ENCODE results near the gene TFIP11. TPM values are rescaled to one million over a fixed set of nuclear protein-coding genes. Genes with fewer than 3 reads are reported as not detected.

The TFIP11 gene
- total RNA-seq, 1 donor from 2014 or later: 28.4 TPM

- ATAC-seq: no peak
- Histone ChIP-seq H3K27me3 (ENCODE audit: low read depth) (no peaks in the 10 kb centered on the region), H3K9me3 (no peaks in the 10 kb centered on the region), H3K4me3 (no peak overlapping the region), H3K36me3 (peaks cover 5% of the 10 kb centered on the region), H3K4me1 (peaks cover 12% of the 10 kb centered on the region), H3K27ac (peak overlapping the region; percentile 6)
- DNase-seq: no peak
- TF ChIP-seq CTCF (IDR thresholded peaks at IDR 0.05): no peak
- intact Hi-C loops (cut with DNase I): no loop called here
Observed at GRCh38 chr22:26517429-26517828, 5.2 kb upstream of the TFIP11 start.

- H3K4me1 ChIP-seq: peaks cover 15% of the 10 kb centered on the region
- ATAC-seq (no peak), DNase-seq (no peak)
- intact Hi-C loops (cut with DNase I): no loop called here
- no peaks in the 10 kb centered on the region for H3K9me3 ChIP-seq
- TF ChIP-seq CTCF (IDR thresholded peaks at IDR 0.05): no peak
- H3K27me3 ChIP-seq (ENCODE audit: low read depth): no peaks in the 10 kb centered on the region
- H3K4me3 ChIP-seq: no peak overlapping the region
- no peaks in the 10 kb centered on the region for H3K36me3 ChIP-seq
- H3K27ac ChIP-seq: no peak overlapping the region
Observed at GRCh38 chr22:26516503-26516902, 4.2 kb upstream of the TFIP11 start.

GRCh38 chr22:26515931-26516330 lies 3.7 kb upstream of the TFIP11 start:
- DNase-seq: no peak
- H3K4me3 ChIP-seq: no peak overlapping the region
- no peak for ATAC-seq
- no peaks in the 10 kb centered on the region for H3K9me3 ChIP-seq
- H3K27me3 ChIP-seq (ENCODE audit: low read depth): no peaks in the 10 kb centered on the region
- peaks cover 21% of the 10 kb centered on the region for H3K4me1 ChIP-seq
- TF ChIP-seq CTCF (IDR thresholded peaks at IDR 0.05): no peak
- intact Hi-C loops (cut with DNase I): no loop called here
- H3K36me3 ChIP-seq: no peaks in the 10 kb centered on the region
- H3K27ac ChIP-seq: no peak overlapping the region

- Histone ChIP-seq H3K36me3 (peaks cover 8% of the 10 kb centered on the region), H3K27me3 (ENCODE audit: low read depth) (no peaks in the 10 kb centered on the region), H3K4me3 (no peak overlapping the region), H3K9me3 (no peaks in the 10 kb centered on the region), H3K4me1 (peaks cover 24% of the 10 kb centered on the region), H3K27ac (no peak overlapping the region)
- DNase-seq (no peak), ATAC-seq (no peak)
- intact Hi-C loops (cut with DNase I): no loop called here
- no peak for TF ChIP-seq CTCF (IDR thresholded peaks at IDR 0.05)
Observed at GRCh38 chr22:26514419-26515161, 2.3 kb upstream of the TFIP11 start.

GRCh38 chr22:26513838-26514237 lies 1.6 kb upstream of the TFIP11 start:
- Histone ChIP-seq H3K27ac (no peak overlapping the region), H3K4me3 (no peak overlapping the region), H3K36me3 (peaks cover 16% of the 10 kb centered on the region), H3K27me3 (ENCODE audit: low read depth) (no peaks in the 10 kb centered on the region), H3K9me3 (no peaks in the 10 kb centered on the region), H3K4me1 (peaks cover 24% of the 10 kb centered on the region)
- no peak for TF ChIP-seq CTCF (IDR thresholded peaks at IDR 0.05)
- ATAC-seq: no peak
- intact Hi-C loops (cut with DNase I): no loop called here
- no peak for DNase-seq
